Stimulated activated naive CD8-positive, alpha-beta T cell treated with anti-CD3 and anti-CD28 coated beads, Interleukin-15, Interleukin-2, amounts not matched to agents 100 ng/mL and 50 ng/mL, for 24 hours (primary cell): ENCODE measurements around the gene GNA12.

Experiments used
- H3K27ac Mint-ChIP-seq: one replicate; pipeline ENCODE4 v1.8.0; 2021; ENCODE audit warnings: mild to moderate bottlenecking, mixed read lengths
- H3K27me3 Mint-ChIP-seq: one replicate; pipeline ENCODE4 v1.8.0; 2021; ENCODE audit warnings: mixed read lengths
- H3K36me3 Mint-ChIP-seq: one replicate; pipeline ENCODE4 v1.8.0; 2021; ENCODE audit warnings: low read depth, mixed read lengths
- H3K4me1 Mint-ChIP-seq: one replicate; pipeline ENCODE4 v1.8.0; 2021; ENCODE audit warnings: low read depth, mixed read lengths
- H3K4me3 Mint-ChIP-seq: one replicate; pipeline ENCODE4 v1.8.0; 2021; ENCODE audit warnings: mild to moderate bottlenecking, mixed read lengths
- H3K9me3 Mint-ChIP-seq: one replicate; pipeline ENCODE4 v1.8.0; 2021; ENCODE audit warnings: mixed read lengths

Gene GNA12

GRCh38 chr7:2809903-2810625, 34.0 kb downstream of the GNA12 start:
- Mint-ChIP-seq H3K27me3 (no peaks in the 10 kb centered on the region), H3K36me3 (no peaks in the 10 kb centered on the region), H3K4me3 (no peak overlapping the region), H3K4me1 (peaks cover 10% of the 10 kb centered on the region), H3K27ac (no peak overlapping the region), H3K9me3 (no peaks in the 10 kb centered on the region)

GRCh38 chr7:2808891-2809665, 35.0 kb downstream of the GNA12 start:
- Mint-ChIP-seq H3K27me3 (no peaks in the 10 kb centered on the region), H3K27ac (peak overlapping the region; percentile 49), H3K4me3 (no peak overlapping the region), H3K36me3 (no peaks in the 10 kb centered on the region), H3K9me3 (no peaks in the 10 kb centered on the region), H3K4me1 (peaks cover 10% of the 10 kb centered on the region)

- Mint-ChIP-seq H3K36me3 (no peaks in the 10 kb centered on the region), H3K4me1 (peaks cover 16% of the 10 kb centered on the region), H3K4me3 (no peak overlapping the region), H3K27ac (no peak overlapping the region), H3K27me3 (no peaks in the 10 kb centered on the region), H3K9me3 (no peaks in the 10 kb centered on the region)
Measured at GRCh38 chr7:2807845-2808772, 36.0 kb downstream of the GNA12 start.

GRCh38 chr7:2807460-2807844, 36.7 kb downstream of the GNA12 start:
- H3K4me1 Mint-ChIP-seq, result peaks cover 19% of the 10 kb centered on the region
- no peak overlapping the region for H3K4me3 Mint-ChIP-seq
- no peak overlapping the region for H3K27ac Mint-ChIP-seq
- H3K36me3 Mint-ChIP-seq, result no peaks in the 10 kb centered on the region
- H3K9me3 Mint-ChIP-seq, result no peaks in the 10 kb centered on the region
- no peaks in the 10 kb centered on the region for H3K27me3 Mint-ChIP-seq

GRCh38 chr7:2806571-2806970, 37.5 kb downstream of the GNA12 start:
- Mint-ChIP-seq H3K27ac (no peak overlapping the region), H3K36me3 (no peaks in the 10 kb centered on the region), H3K4me3 (no peak overlapping the region), H3K9me3 (no peaks in the 10 kb centered on the region), H3K4me1 (peaks cover 27% of the 10 kb centered on the region), H3K27me3 (no peaks in the 10 kb centered on the region)

GRCh38 chr7:2805213-2805944, 38.7 kb downstream of the GNA12 start:
- peaks cover 39% of the 10 kb centered on the region for H3K4me1 Mint-ChIP-seq
- H3K27ac Mint-ChIP-seq, result no peak overlapping the region
- H3K9me3 Mint-ChIP-seq, result no peaks in the 10 kb centered on the region
- H3K4me3 Mint-ChIP-seq, result no peak overlapping the region
- H3K36me3 Mint-ChIP-seq, result no peaks in the 10 kb centered on the region
- H3K27me3 Mint-ChIP-seq, result no peaks in the 10 kb centered on the region

GRCh38 chr7:2804227-2804763, 39.8 kb downstream of the GNA12 start:
- Mint-ChIP-seq H3K27me3 (no peaks in the 10 kb centered on the region), H3K27ac (no peak overlapping the region), H3K36me3 (no peaks in the 10 kb centered on the region), H3K9me3 (no peaks in the 10 kb centered on the region), H3K4me3 (no peak overlapping the region), H3K4me1 (peaks cover 49% of the 10 kb centered on the region)

- Mint-ChIP-seq H3K4me3 (no peak overlapping the region), H3K27ac (no peak overlapping the region), H3K27me3 (no peaks in the 10 kb centered on the region), H3K36me3 (no peaks in the 10 kb centered on the region), H3K9me3 (no peaks in the 10 kb centered on the region), H3K4me1 (peaks cover 49% of the 10 kb centered on the region)
Measured at GRCh38 chr7:2803755-2804154, 40.4 kb downstream of the GNA12 start.

- Mint-ChIP-seq H3K9me3 (no peaks in the 10 kb centered on the region), H3K27me3 (no peaks in the 10 kb centered on the region), H3K4me1 (peaks cover 49% of the 10 kb centered on the region), H3K27ac (no peak overlapping the region), H3K36me3 (no peaks in the 10 kb centered on the region), H3K4me3 (no peak overlapping the region)
Measured at GRCh38 chr7:2803342-2803692, 40.8 kb downstream of the GNA12 start.

GRCh38 chr7:2802504-2803341, 41.4 kb downstream of the GNA12 start:
- Mint-ChIP-seq H3K4me1 (peaks cover 55% of the 10 kb centered on the region), H3K36me3 (no peaks in the 10 kb centered on the region), H3K27me3 (no peaks in the 10 kb centered on the region), H3K9me3 (no peaks in the 10 kb centered on the region), H3K27ac (no peak overlapping the region), H3K4me3 (no peak overlapping the region)

- Mint-ChIP-seq H3K27me3 (no peaks in the 10 kb centered on the region), H3K9me3 (no peaks in the 10 kb centered on the region), H3K4me3 (no peak overlapping the region), H3K4me1 (peaks cover 55% of the 10 kb centered on the region), H3K36me3 (no peaks in the 10 kb centered on the region), H3K27ac (no peak overlapping the region)
Measured at GRCh38 chr7:2802101-2802500, 42.0 kb downstream of the GNA12 start.

GRCh38 chr7:2800931-2801688, 43.0 kb downstream of the GNA12 start:
- Mint-ChIP-seq H3K4me3 (no peak overlapping the region), H3K4me1 (peaks cover 55% of the 10 kb centered on the region), H3K36me3 (no peaks in the 10 kb centered on the region), H3K27me3 (no peaks in the 10 kb centered on the region), H3K27ac (peak overlapping the region; percentile 39), H3K9me3 (no peaks in the 10 kb centered on the region)
